HG03139 (cell line): ENCODE results near the gene AQP9.

Experiments
- ATAC-seq: cut with Tn5 transposase; IDR thresholded peaks from one replicate; pipeline ENCODE4 v1.9.1; 2021; ENCODE audit not compliant: unreplicated experiment

The AQP9 gene

DNA sequence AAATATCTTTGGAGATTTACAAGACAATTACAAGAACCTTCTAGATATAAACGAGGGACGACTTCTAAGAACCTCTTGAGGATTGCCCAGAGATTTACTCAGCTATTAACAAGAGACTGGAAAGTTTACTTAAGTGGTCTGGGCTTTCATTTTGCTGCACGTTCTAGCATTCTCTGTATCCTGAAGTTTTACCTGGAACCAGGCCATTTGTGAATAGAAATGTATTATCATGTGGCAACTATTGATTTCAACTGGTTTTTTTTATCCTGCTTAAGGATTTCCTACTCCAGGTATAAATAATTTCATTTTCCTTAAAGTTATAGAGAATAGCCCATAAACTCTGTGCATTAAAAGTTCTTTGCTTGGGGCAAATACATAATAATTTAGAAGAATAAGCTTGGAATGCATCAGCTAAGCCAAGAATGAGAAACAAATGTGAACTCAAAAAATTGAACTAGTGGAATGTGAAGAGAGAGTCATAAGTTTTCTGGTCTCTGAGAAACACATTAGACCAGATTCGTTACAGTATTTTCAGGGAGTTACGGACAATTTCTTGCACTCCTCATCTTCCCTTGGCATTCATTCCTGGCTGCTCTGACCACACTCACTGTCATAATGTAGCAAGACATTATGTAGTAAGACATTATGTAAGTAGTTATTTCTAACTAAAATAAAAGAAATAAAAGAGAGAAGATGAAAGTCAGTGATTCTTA, 1.3 kb downstream of the AQP9 start:
- no peak for ATAC-seq

- no peak for ATAC-seq
Measured at GRCh38 chr15:58139989-58140522, 1.9 kb downstream of the AQP9 start.

DNA sequence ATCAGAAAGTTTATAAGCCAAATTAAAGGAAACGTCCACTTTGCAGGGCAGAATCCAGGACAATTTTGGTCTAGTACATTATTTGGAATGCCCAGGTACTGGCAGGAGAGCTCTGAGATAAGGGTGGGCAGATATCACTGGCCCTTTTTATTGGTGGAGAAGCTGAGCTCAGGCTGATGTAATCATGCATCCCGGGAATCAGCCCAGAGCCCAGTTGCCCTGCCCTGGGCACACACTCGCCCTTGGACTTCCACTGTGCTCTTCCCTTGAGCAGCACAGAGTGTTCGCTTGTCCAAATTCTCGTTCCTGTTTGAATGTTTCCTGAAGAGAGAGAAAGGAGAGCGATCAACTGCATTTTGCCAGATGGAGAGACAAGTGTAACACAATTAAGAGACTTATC, 3.7 kb downstream of the AQP9 start:
- ATAC-seq: no peak

DNA sequence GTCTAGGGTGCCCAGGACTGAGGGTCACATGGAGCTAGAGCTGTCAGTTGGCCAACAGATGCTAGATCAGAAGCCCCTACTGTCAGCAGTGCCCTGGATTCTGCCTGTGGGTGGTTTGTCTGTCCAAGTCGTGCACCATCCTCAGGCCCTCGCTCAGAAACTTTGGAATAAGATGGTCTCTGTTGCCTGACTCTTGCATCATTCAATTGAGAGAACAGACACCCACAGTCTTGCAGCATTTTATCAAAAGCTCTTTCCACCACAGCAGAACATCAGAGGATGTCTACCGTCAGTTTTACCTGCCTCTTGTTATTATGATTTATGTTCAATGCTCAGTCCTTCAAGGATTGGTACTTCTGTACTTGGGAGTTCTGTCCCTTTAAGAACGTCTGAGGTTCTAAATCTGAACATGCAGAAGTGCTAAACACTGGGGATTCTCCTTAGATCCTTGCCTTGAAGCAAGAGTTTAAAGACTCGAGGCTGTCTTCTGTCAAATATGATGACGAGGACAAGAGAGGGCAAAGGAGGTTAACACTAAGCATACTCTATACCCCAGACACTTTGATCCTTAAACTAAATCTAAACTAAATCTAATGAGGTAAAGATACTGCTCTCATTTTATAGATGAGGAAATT, 4.8 kb downstream of the AQP9 start:
- no peak for ATAC-seq

DNA sequence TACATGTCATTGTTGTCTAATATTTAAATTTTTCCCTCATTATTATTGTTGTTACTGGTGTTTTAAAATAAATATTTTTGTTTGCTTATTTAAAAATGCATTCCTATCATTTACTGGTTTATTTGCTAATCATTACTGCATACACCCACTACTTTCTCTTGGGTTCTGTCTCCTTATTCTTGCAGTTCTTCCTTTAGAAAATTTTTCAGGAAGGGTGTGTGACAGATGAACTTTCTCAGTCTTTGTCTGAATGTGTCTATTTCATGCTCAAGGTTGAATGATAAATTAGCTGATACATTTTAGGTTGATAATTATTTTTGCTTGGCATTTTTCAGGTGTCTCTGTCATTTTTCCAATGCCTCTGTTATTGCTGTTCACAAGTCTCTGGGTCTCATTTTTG, 7.4 kb downstream of the AQP9 start:
- no peak for ATAC-seq

- ATAC-seq: no peak
Measured at GRCh38 chr15:58146211-58146610, 8.0 kb downstream of the AQP9 start.

DNA sequence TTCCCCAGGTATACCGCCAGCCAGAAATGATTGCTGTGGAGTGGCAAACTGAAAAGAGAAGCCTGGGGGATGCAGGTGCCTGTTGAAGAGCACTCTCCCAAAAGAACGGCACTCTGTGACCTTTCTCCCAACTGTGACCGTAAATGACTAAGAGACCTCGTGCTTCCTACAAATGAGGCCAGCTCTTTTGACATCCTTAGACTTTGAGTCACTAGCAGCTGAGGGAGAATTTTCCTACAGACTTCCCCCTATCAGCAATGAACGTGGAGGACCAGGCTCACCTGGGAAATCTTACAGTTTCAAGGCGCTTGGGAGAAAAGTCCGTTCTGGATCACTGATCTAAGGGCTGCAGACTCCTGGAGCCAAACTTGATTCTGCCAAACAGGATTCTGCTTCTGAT, 8.6 kb downstream of the AQP9 start:
- no peak for ATAC-seq

DNA sequence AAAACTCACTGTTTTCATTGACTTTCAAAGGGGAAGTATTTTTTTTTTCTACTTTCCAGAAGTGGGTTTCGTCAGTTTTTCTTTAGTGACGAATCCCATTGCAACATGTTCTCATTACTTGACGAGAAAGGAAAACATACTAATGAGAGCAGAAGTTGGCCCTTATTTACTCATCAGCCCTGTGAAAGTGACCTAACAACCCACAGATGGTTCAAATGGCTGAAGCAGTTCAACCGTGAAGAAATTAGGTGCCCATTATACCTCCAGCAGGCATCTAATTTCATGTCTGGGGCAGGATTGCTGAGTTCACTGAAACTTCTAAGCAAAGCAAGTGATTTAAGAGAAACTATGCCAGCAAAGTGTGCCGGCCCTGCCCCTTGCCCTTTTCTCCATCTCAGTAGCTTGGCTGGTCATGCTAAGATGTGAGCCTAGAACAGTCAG, 9.0 kb downstream of the AQP9 start:
- ATAC-seq: no peak

- no peak for ATAC-seq
Measured at GRCh38 chr15:58148120-58148519, 9.9 kb downstream of the AQP9 start.

DNA sequence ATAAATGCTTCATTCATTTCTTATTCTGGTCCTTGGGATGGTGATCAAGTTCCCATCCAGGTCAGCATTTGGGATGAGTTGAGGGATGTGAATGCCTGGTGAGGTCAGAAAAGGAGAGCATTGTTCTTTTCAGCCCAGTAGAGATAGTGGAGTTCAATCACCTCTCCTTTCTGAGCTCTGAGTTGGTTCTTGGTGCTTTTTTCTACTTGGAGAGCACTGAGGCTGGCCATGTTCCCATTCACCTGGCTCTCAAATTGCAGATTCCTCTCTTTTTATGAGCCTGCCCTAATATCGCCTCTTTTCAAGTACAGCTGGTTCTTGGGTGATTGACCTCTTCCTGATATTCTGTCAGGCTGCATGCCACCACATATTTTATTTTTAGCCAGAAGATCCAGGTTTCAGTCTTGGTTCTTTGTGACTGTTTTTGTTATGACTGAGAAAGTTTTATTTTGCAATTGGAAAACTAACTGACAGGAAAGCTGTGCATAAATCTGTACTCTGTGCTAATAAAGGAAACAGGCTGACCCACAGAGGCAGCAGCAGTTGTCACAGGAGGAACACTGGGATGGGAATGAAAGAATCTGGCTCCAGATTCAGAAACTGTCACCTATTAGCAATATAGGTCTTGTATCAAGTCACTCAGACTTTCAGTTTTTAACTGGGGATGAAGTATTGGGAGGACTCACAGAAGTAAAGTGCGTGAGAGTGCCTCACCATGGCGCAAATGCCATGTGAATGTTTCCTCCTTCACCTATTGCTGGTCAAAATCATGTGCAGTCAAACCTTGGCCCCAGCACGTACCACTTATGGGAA, 10.7 kb downstream of the AQP9 start:
- ATAC-seq: no peak

GRCh38 chr15:58154769-58155168, 16.6 kb downstream of the AQP9 start:
- no peak for ATAC-seq

DNA sequence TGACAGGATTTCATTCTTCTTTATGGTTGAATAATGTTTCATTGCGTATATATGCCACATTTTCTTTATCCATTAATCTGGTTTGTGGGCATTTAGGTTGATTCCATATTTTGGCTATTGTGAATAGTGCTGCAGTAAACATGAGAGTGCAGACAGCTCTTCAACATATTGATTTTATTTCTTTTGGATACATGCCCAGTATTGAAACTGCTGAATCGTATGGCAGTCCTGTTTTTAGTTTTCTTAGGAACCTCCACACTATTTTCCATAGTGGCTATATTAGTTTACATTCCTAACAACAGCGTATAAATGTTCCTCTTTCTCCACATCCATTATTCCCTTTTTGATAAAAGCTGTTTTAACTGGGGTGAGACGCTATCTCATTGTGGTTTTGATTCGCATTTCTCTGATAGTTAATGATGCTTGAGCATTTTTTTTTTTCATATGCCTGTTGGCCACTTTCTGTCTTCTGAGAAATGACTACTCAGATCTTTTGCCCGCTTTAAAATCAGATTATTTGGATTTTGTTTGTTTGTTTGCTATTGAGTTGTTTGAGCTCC, 21.7 kb downstream of the AQP9 start:
- ATAC-seq: no peak

- ATAC-seq: no peak
Measured at GRCh38 chr15:58161436-58161930, 23.3 kb downstream of the AQP9 start.

- no peak for ATAC-seq
Measured at GRCh38 chr15:58163985-58164384, 25.8 kb downstream of the AQP9 start.

GRCh38 chr15:58164926-58165325, 26.7 kb downstream of the AQP9 start:
- no peak for ATAC-seq

DNA sequence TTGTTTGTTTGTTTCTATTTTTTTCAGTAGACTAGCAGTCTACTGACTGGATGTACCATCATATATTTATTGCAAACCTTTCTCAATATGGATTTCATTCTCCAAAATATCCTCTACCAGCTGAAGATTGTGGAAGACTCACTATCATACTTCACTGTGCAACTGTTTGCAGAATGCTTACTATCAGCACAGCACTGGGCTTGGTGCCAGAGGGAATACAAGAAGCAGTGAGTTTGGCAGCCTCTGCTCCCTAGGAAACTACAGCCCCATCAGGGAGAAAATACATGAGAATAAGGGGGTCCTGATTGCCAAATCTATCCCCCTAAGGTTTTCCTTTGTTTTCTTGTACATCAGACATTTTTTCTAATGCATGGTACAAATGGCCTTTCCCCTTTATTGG, 27.5 kb downstream of the AQP9 start:
- ATAC-seq: no peak

DNA sequence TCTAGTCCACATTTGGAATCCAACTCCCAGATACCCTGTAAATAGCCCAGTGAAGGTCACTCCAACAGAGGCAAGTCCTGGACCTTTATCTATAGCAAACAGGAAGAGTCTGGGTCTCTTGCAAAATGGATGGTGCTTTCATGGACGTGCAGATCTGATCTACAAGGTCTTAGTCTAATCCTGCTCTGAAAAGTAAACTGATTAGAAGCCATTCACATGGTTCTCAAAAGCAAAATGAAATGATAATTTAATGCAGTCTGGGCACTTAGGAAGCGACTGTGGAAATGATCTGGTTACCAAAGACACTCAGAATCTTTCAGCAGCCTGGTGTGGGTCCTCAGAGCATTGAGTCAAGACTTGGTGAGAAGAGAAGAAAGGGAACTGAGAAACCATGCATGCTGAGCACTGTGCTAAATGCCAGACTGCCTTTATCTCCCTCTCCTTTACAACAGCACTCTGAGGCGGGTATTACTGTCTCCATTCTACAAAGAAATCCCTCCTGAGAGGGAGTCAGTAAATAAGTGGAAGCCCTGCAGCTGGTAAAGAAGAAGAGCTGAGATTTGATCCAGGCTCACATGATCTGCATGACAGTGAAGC, 29.0 kb downstream of the AQP9 start:
- no peak for ATAC-seq

DNA sequence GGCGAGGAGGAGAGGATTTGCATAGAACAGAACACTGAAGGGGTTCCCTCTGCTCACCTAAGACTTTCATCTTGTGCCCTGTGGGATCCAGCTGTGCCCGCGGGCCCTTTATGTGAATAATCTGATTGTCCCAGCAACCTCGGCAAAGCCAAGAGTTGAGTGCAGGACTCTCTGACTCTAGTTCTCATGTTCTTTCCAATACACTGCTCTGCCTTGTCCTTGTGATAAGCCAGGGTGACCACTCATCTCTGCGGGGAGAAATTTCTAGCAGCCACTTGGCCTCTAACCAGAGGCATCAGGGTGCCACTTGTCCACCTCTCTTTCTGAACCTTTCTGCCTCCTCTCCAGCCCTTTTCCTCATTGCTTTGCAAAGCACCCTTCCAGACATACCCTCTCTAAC, 31.8 kb downstream of the AQP9 start:
- no peak for ATAC-seq

DNA sequence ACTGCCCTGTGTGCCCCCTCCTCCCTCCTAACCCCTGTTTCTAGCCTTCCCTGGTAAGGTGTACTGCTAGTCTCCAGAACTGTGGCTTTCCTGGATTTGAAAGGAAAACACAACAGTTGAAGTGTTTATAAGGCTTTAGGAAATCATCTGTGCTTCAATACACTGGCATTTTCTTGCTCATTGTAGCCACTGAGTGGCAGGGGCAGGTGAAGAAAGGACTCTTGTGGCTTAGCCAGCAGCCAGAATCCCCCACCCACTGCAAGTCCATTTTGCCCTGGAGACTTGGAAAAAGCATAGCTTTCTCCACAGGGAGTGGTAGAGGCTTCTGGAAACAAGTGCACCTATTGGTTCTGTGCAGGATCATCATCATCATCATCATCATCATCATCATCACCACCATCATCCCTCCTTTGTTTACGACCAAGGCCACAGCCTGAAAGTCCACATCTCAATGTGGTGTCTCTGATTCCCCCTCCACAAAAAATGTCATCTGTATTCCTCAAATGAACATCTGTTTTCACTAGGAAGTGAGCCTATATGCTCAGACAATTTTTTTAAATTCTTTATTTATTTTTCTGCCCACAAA, 33.4 kb downstream of the AQP9 start:
- no peak for ATAC-seq

- no peak for ATAC-seq
Measured at GRCh38 chr15:58174709-58175108, 36.5 kb downstream of the AQP9 start.

DNA sequence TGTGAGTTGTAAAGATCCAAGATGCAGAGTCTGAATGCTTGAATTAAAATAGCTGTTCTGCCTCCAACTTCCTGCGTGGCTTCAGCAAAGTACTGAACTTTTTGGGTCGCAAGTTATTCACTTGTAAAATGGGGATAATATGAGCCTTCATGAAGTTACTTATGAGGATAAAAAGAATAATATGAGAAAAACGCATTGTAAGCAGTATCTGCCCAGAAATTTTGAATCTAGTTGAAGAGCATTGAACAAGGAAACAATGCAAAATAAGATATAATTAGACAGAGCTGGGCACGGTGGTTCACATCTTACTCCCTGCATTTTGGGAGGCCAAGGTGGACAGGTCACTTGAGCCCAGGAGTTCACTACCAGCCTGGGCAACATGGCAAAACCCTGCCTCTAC, 37.8 kb downstream of the AQP9 start:
- no peak for ATAC-seq
